Activated effector memory CD4-positive, alpha-beta T cell treated with Interleukin-2 at 50 U/mL for 16 hours (primary cell): Measurements from ENCODE around the gene APC2.
"Not testable (repeated sequence)": the region's sequence is repeated elsewhere in the genome, so short reads cannot be mapped to it uniquely, and the experiment has no call there.

ENCODE experiments used
- DNase-seq: peaks from one replicate; pipeline ENCODE4 v3.0.0-alpha.2; 2020

APC2 gene

GRCh38 chr19:1499231-1499630 is 49.3 kb downstream of the APC2 start:
- not testable (repeated sequence) for DNase-seq

GRCh38 chr19:1501200-1501595 is 51.3 kb downstream of the APC2 start:
- no peak for DNase-seq

GRCh38 chr19:1502433-1503088 is 52.6 kb downstream of the APC2 start:
- no peak for DNase-seq

GRCh38 chr19:1503089-1503924 is 53.4 kb downstream of the APC2 start:
- DNase-seq: peak; percentile 44

GRCh38 chr19:1503925-1504773 is 54.2 kb downstream of the APC2 start:
- DNase-seq: no peak

- DNase-seq: no peak
Observed at GRCh38 chr19:1505012-1505411, 55.1 kb downstream of the APC2 start.

- DNase-seq: no peak
Observed at GRCh38 chr19:1505991-1506881, 56.3 kb downstream of the APC2 start.

- DNase-seq: no peak
Observed at GRCh38 chr19:1507192-1507660, 57.3 kb downstream of the APC2 start.

GRCh38 chr19:1507763-1508506 is 58.0 kb downstream of the APC2 start:
- DNase-seq: peak; percentile 84

GRCh38 chr19:1508507-1508856 is 58.6 kb downstream of the APC2 start:
- no peak for DNase-seq

GRCh38 chr19:1509602-1510441 is 59.9 kb downstream of the APC2 start:
- DNase-seq: no peak

GRCh38 chr19:1510442-1510806 is 60.5 kb downstream of the APC2 start:
- DNase-seq: no peak

GRCh38 chr19:1510807-1511206 is 60.9 kb downstream of the APC2 start:
- DNase-seq: no peak

GRCh38 chr19:1511318-1512317 is 61.7 kb downstream of the APC2 start:
- no peak for DNase-seq

GRCh38 chr19:1512671-1513498 is 63.0 kb downstream of the APC2 start, which contains the start of gene ADAMTSL5:
TSS of gene ADAMTSL5 (minus strand) at chr19:1513019. CDS start at chr19:1510943, 2,076 bp downstream.
- peak; percentile 51 for DNase-seq

- peak; percentile 47 for DNase-seq
Observed at GRCh38 chr19:1513499-1514294, 63.8 kb downstream of the APC2 start.

- no peak for DNase-seq
Observed at GRCh38 chr19:1514295-1514661, 64.4 kb downstream of the APC2 start.
